Measurements from ENCODE around the gene STK10. TPM values are rescaled to one million over a fixed set of nuclear protein-coding genes. Genes with fewer than 3 reads are reported as not detected.

Gene STK10
- total RNA-seq, 1 experiment from 2014 or later = 22.9 TPM

DNA sequence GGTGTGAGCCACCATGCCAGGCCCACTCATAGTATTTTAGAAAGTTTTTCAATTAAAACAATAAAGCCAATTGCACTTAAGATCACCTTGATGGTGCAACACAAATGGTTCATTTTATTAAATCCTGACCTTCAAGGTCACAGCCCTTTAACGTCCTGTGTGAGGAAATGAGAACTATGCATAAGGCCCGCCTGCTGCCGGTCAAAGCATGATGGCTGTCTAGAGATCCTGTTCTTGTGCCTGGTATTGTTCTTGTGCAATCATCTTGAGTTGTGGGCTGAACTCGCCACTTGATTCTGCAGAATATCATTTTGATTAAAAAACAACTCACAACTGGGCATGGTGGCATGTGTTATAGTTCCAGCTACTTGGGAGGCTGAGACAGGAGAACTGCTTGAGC, 137.9 kb downstream of the STK10 start (continued):
- no peak for TF ChIP-seq CTCF (IDR thresholded peaks at IDR 0.05 in 2 of 3, conservative IDR thresholded peaks at IDR 0.05 in 1 of 3; ENCODE audit: borderline replicate concordance in 1 of 3, insufficient read depth in 1 of 3, low read depth in 2 of 3, low read length in 2 of 3)

DNA sequence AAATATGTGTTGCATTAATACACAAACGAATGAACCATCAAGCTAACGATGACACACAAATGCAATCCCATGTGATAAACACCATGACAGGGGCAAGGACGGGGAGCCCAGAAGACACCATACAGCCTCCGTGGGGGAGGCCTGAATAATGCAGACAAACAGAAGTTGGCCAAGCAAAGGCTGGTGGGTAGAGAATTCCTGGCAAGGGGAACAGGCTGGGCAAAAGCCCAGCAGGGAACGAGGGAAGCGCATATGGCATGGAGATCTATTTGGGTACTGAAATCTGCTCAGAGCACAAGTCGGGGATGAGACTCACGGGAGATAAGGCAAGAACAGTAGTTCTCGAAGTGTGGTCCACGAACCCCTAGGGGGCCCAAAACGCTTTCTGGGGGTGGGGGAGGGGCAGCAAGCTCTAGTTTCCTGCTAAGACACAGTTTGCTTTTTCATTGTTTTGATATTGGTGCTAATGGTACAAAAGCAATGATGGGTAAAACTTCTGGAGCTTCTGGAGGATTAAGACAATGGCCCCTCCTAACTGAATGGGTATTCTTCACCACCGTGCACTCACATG, 138.7 kb downstream of the STK10 start:
- RAD21 ChIA-PET (ENCODE audit: low non-redundant PET in 1 of 2, low total read pairs in 2 of 2, uncharacterized antibody in 2 of 2, unreplicated experiment in 2 of 2) = no interaction called here
- CTCF ChIA-PET = no interaction called here

More for the DNA sequence above, 138.7 kb downstream of the STK10 start:
- Histone ChIP-seq H3K9ac (ENCODE audit: low read length) (no peak overlapping the region), H3K27ac (ENCODE audit: low read depth, low read length) (no peak overlapping the region), H4K20me1 (ENCODE audit: insufficient read depth) (no peaks in the 10 kb centered on the region), H3K79me2 (ENCODE audit: insufficient read depth, low read length) (no peaks in the 10 kb centered on the region), H3K4me2 (ENCODE audit: low read length) (no peak overlapping the region), H2AFZ (ENCODE audit: low read depth, low read length, poor library complexity, severe bottlenecking) (no peak overlapping the region), H3K9me3 (ENCODE audit: control insufficient read depth in 1 of 2, insufficient read depth in 1 of 2, low read depth in 1 of 2, low read length in 2 of 2) (no peaks in the 10 kb centered on the region), H3K27me3 (ENCODE audit: insufficient read depth, low read length) (no peaks in the 10 kb centered on the region), H3K4me3 (replicated peaks in 1 of 2; ENCODE audit: low read depth in 1 of 2, low read length in 2 of 2) (no peak overlapping the region), H3K36me3 (ENCODE audit: control insufficient read depth in 1 of 2, insufficient read depth in 2 of 2, low read length in 2 of 2) (0 out of 4 replicates have a peak, but pooled peaks cover 0 to 2% of the 10 kb centered on the region in 2 experiments), H3K4me1 (ENCODE audit: control insufficient read depth in 1 of 2, insufficient read depth in 2 of 2, low read length in 2 of 2) (no peaks in the 10 kb centered on the region), H3K9me2 (ENCODE audit: insufficient read depth) (no peaks in the 10 kb centered on the region)
- POLR2A ChIA-PET = no interaction called here
- ATAC-seq (no peak), DNase-seq (ENCODE audit: low read depth, low spot score) (no peak)
- TF ChIP-seq CTCF (IDR thresholded peaks at IDR 0.05 in 2 of 3, conservative IDR thresholded peaks at IDR 0.05 in 1 of 3; ENCODE audit: borderline replicate concordance in 1 of 3, insufficient read depth in 1 of 3, low read depth in 2 of 3, low read length in 2 of 3) (0 out of 6 replicates have a peak, but pooled peaks of 1 of the 3 experiments have one; percentile 7), ELF1 (IDR thresholded peaks at IDR 0.05; ENCODE audit: borderline replicate concordance, low read depth) (no peak)
- intact Hi-C loops (cut with micrococcal nuclease) = no loop called here
- BruUV-seq (replicated peaks) = no TSS peak
